A549 (cell line): Measurements from ENCODE around the gene APOL4. TPM values are rescaled to one million over a fixed set of nuclear protein-coding genes. Genes with fewer than 3 reads are reported as not detected.
"Not testable (repeated sequence)": the region's sequence is repeated elsewhere in the genome, so short reads cannot be mapped to it uniquely, and the experiment has no call there.

Experiments used
- ATAC-seq, 2 experiments: fragments of 200-7000 bp in 1 of 2; fragments of >200 bp in 1 of 2; cut with Nextera tagmentation in 1 of 2; cut with Tn5 transposase in 1 of 2; 3 replicates each; pipeline versions ENCODE4 v1.8.0 to v1.9.1; 2018 to 2020; ENCODE audit warnings: mild to moderate bottlenecking in 1 of 2, moderate library complexity in 1 of 2
- CTCF ChIA-PET: fragments of 300-600 bp; sonication (Branson Sonifier 250); formaldehyde crosslinking; extraction: SDS; loops from one replicate; lab custom pipeline; 2021; ENCODE audit warnings: antibody characterized with exemption, inconsistent platforms; lab: Yijun Ruan, JAX
- POLR2A ChIA-PET: fragments of 350-600 bp; formaldehyde crosslinking; extraction: SDS; loops from one replicate; lab custom pipeline; 2021; ENCODE audit warnings: antibody characterized with exemption, inconsistent platforms; lab: Yijun Ruan, JAX
- DNase-seq, 2 experiments: peaks; one replicate each; pipeline versions ENCODE4 v3.0.0 to v3.0.0-alpha.2; 2011 to 2016; ENCODE audit warnings: low read depth in 1 of 2, low spot score in 1 of 2
- FAIRE-seq: peaks from 2 replicates; lab custom pipeline; 2011; peaks lifted over from hg19 to GRCh38; lab: Jason Lieb, UNC
- H3K27ac ChIP-seq, 2 experiments: fragments of >200 bp; sonication (Bioruptor Twin); formaldehyde crosslinking; 3 replicates each; pipeline ENCODE4 v1.5.1; 2016 to 2017
- H3K4me1 ChIP-seq: fragments of >200 bp; sonication (Bioruptor Twin); formaldehyde crosslinking; 3 replicates; pipeline ENCODE4 v1.6.1; 2016
- H3K4me2 ChIP-seq: fragments of >200 bp; sonication (Bioruptor Twin); formaldehyde crosslinking; 3 replicates; pipeline ENCODE4 v1.6.1; 2016
- H3K4me3 ChIP-seq: fragments of >200 bp; sonication (Bioruptor Twin); formaldehyde crosslinking; 3 replicates; pipeline ENCODE4 v1.5.1; 2016
- H3K9me3 ChIP-seq: fragments of >200 bp; sonication (Bioruptor Twin); formaldehyde crosslinking; 3 replicates; pipeline ENCODE4 v1.6.1; 2016
- CBX2 ChIP-seq: fragments of 200-600 bp; sonication (generic); IDR thresholded peaks from 2 replicates; pipeline ENCODE4 v1.6.1; 2016; ENCODE audit warnings: low read depth, mild to moderate bottlenecking, borderline replicate concordance
- CEBPB ChIP-seq, 2 experiments: fragments of >200 bp in 1 of 2; sonication (Bioruptor Twin) in 1 of 2; formaldehyde crosslinking in 1 of 2; IDR thresholded peaks; 2 replicates each; pipeline ENCODE4 v1.6.1; 2012 to 2016
- CHD2 ChIP-seq: fragments of 150-350 bp; IDR thresholded peaks from 2 replicates; pipeline ENCODE4 v1.6.1; 2014; ENCODE audit warnings: low read length; ENCODE audit not compliant: partially characterized antibody
- FOSB ChIP-seq: fragments of 250-450 bp; sonication (Bioruptor Pico); IDR thresholded peaks from 2 replicates; pipeline ENCODE4 v1.5.0; 2020; ENCODE audit warnings: mild to moderate bottlenecking, moderate library complexity
- HEYL ChIP-seq: fragments of 250-450 bp; sonication (Bioruptor Pico); IDR thresholded peaks from 2 replicates; pipeline ENCODE4 v1.8.0; 2021; ENCODE audit warnings: mild to moderate bottlenecking, moderate library complexity
- HOXB13 ChIP-seq: fragments of 250-450 bp; sonication (Bioruptor Pico); IDR thresholded peaks from 2 replicates; pipeline ENCODE4 v1.5.0; 2020; ENCODE audit warnings: low read depth, mild to moderate bottlenecking, moderate library complexity
- HOXB5 ChIP-seq: fragments of 250-450 bp; sonication (Bioruptor Pico); IDR thresholded peaks from 2 replicates; pipeline ENCODE4 v1.5.0; 2020; ENCODE audit warnings: mild to moderate bottlenecking, moderate library complexity
- JUN ChIP-seq, 2 experiments: fragments of >200 bp; sonication (Bioruptor Twin); formaldehyde crosslinking; IDR thresholded peaks; 2 replicates in 1 of 2; 3 replicates in 1 of 2; pipeline ENCODE4 v1.6.1; 2016 to 2017
- JUNB ChIP-seq: fragments of >200 bp; sonication (Bioruptor Twin); formaldehyde crosslinking; IDR thresholded peaks from 2 replicates; pipeline ENCODE4 v1.6.1; 2016
- KDM1A ChIP-seq: fragments of 200-600 bp; sonication (generic); IDR thresholded peaks from 2 replicates; pipeline ENCODE4 v1.6.1; 2016; ENCODE audit warnings: low read depth, mild to moderate bottlenecking
- MAFK ChIP-seq: fragments of 450-650 bp; IDR thresholded peaks from 2 replicates; pipeline ENCODE4 v1.6.1; 2014; ENCODE audit not compliant: partially characterized antibody
- NR3C1 ChIP-seq: fragments of >200 bp; sonication (Bioruptor Twin); formaldehyde crosslinking; IDR thresholded peaks from 3 replicates; pipeline ENCODE4 v1.6.1; 2017
- POLR2A ChIP-seq: IDR thresholded peaks from 2 replicates; pipeline ENCODE4 v1.6.1; 2012; ENCODE audit warnings: mild to moderate bottlenecking, low read length
- RFX5 ChIP-seq: fragments of 450-650 bp; IDR thresholded peaks from 2 replicates; pipeline ENCODE4 v1.7.1; 2014; ENCODE audit warnings: antibody characterized with exemption, mild to moderate bottlenecking, moderate library complexity
- RNF2 ChIP-seq: fragments of 200-600 bp; sonication (generic); IDR thresholded peaks from 2 replicates; pipeline ENCODE4 v1.6.1; 2016; ENCODE audit warnings: low read depth, mild to moderate bottlenecking, antibody characterized with exemption, moderate library complexity, borderline replicate concordance
- SREBF2 ChIP-seq: fragments of 450-650 bp; IDR thresholded peaks from 2 replicates; pipeline ENCODE4 v1.6.1; 2014; ENCODE audit warnings: mild to moderate bottlenecking, moderate library complexity
- ZSCAN20 ChIP-seq: fragments of 250-450 bp; sonication (Bioruptor Pico); IDR thresholded peaks from 2 replicates; pipeline ENCODE4 v1.8.0; 2022; ENCODE audit warnings: mild to moderate bottlenecking, moderate library complexity
- WGBS: methylation state at CpG from one replicate; pipeline ENCODE4 v1.1.6; 2017; ENCODE audit errors: missing lambda C conversion rate; 5-methylcytosine and 5-hydroxymethylcytosine counted together
- polyA plus RNA-seq, 4 experiments: library from polyadenylated mRNA; depleted of rRNA in 3 of 4; stranded (reverse); fragments of >200 nt; fragmentation: RNase III in 1 of 4; extraction: RNeasy Plus Mini Kit Qiagen cat#74134 plus additional on column Dnase treatment in 1 of 4; gene quantifications; 2 replicates in 3 of 4; 3 replicates in 1 of 4; pipeline ENCODE4 v1.2.3, GENCODE V29; 2011 to 2017
- TF ChIP-seq, protein P1 (sequence below): fragments of >200 bp; sonication (Bioruptor Twin); formaldehyde crosslinking; IDR thresholded peaks from 3 replicates; pipeline ENCODE4 v1.6.1; 2016
- TF ChIP-seq, protein P2 (sequence below): fragments of 250-450 bp; sonication (Bioruptor Pico); IDR thresholded peaks from 2 replicates; pipeline ENCODE4 v1.5.0; 2021; ENCODE audit warnings: mild to moderate bottlenecking, moderate library complexity, borderline replicate concordance

APOL4 gene
- polyA plus RNA-seq, 2 of the 4 experiments (the other 2 are of a cell fraction), result not detected

DNA sequence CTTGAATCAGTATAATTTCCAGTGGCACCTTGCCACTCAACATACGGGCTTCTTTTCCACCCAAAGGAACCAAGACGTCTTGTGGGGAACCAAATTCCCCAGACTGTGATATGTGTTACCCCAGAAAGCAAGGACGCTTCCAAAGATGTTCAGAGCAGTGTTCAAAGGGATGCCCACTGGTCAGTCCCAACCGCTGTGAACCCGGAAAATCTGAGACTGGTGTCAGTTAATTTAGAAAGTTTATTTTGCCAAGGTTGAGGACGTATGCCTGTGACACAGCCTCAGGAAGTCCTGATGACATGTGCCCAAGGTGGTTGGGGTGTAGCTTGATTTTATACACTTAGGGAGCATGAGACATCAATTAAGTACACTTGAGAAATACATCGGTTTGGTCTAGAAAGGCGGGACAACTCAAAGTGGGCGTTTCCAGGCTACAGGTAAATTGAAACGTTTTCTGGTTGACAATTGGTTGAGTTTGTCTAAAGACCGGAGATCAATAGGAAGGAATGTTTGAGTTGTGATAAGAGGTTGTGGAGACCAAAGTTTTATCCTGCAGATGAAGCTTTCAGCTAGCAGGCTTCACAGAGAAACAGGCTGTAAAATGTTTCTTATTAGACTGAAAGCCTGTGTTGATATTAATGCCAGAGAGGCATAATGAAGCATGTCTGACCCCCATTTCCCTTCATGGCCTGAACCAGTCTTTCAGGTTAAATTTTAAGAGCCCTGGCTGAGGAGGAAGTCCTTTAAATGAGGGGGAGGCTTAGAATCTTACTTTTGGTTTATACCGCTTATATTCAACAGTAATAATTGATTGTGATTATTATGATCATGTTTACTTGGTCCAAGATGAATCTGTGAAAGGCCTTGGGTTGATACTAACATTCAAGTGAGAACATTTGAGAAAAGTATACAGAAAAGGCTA, 47.8 kb downstream of the APOL4 start:
- H3K9me3 ChIP-seq, result 0 out of 3 replicates have a peak, but pooled peaks cover 6% of the 10 kb centered on the region
- H3K4me1 ChIP-seq, result no peaks in the 10 kb centered on the region
- DNase-seq (no peak), ATAC-seq (no peak), FAIRE-seq (no peak)
- ChIA-PET CTCF (interaction anchor here (1.1 to 1.5 kb wide), 2 partner anchors 14 to 41 kb away, joined by 4 to 5 read pairs; no protein-coding TSS in a partner anchor), POLR2A (no interaction called here)
- WGBS, result 73% methylated on average over 10 of the region's 12 CpGs
- no peak overlapping the region for H3K27ac ChIP-seq
- TF ChIP-seq JUNB (no peak), MAFK (no peak), HOXB5 (CRISPR knock-in tag) (no peak), HEYL (no peak), RNF2 (no peak), POLR2A (no peak), CHD2 (no peak), CEBPB (IDR thresholded peaks at IDR 0.05) (no peak)
- TF ChIP-seq, protein P1, sequence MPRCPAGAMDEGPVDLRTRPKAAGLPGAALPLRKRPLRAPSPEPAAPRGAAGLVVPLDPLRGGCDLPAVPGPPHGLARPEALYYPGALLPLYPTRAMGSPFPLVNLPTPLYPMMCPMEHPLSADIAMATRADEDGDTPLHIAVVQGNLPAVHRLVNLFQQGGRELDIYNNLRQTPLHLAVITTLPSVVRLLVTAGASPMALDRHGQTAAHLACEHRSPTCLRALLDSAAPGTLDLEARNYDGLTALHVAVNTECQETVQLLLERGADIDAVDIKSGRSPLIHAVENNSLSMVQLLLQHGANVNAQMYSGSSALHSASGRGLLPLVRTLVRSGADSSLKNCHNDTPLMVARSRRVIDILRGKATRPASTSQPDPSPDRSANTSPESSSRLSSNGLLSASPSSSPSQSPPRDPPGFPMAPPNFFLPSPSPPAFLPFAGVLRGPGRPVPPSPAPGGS, result no peak
- H3K4me2 ChIP-seq, result no peak overlapping the region
- H3K4me3 ChIP-seq, result no peak overlapping the region

DNA sequence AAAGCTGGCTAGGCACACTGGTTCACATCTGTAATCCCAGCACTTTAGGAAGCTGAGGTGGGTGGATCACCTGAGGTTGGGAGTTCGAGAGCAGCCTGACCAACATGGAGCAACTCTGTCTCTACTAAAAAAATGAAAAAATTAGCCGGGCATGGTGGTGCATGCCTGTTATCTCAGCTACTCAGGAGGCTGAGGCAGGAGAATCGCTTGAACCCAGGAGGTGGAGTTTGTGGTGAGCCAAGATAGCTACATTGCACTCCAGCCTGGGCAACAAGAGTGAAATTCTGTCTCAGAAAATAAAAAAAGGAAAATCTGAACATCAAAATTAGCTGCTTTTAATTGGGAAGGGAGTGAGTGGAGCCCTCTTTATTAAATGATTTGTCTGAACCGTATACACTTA, 48.8 kb downstream of the APOL4 start:
- H3K4me2 ChIP-seq, H3K9me3 ChIP-seq, FAIRE-seq, H3K27ac ChIP-seq, ATAC-seq, DNase-seq, H3K4me3 ChIP-seq, H3K4me1 ChIP-seq, POLR2A ChIA-PET: not testable (repeated sequence)
- WGBS, result 57% methylated on average over 4 of the region's 4 CpGs
- CTCF ChIA-PET, result interaction anchor here (0.6 to 1.9 kb wide), 5 partner anchors 13 to 861 kb away, joined by 3 to 5 read pairs (median 4); no protein-coding TSS in a partner anchor

DNA sequence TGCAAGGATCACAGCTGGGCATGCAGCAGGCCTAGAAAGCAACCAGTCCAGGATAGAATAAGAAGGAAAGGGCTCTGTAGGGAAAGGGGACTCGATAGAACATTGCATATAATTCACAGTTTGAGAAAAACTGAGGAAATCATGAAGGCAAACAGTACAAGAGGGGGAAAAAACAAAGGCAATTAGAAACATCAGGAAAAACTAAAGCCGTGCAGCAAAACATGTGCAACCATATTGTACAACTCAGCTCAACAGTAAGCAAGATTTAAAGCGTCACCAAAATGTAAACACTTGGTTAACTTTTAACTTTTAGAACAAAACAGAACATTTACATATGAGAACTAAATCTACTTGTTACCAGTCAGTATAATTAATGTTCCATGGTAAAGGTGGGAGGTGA, 49.5 kb downstream of the APOL4 start:
- Histone ChIP-seq H3K27ac (no peak overlapping the region), H3K4me2 (no peak overlapping the region), H3K4me3 (no peak overlapping the region)
- DNase-seq (no peak), FAIRE-seq (no peak)
- POLR2A ChIA-PET, result no interaction called here
- CTCF ChIA-PET, result interaction anchor here (0.8 to 1.9 kb wide), 5 partner anchors 11 to 29 kb away, joined by 3 to 5 read pairs (median 3); no protein-coding TSS in a partner anchor
- no peak for TF ChIP-seq CBX2
- no peak for TF ChIP-seq KDM1A
- no peak for TF ChIP-seq MAFK
- TF ChIP-seq ZSCAN20 (CRISPR knock-in tag), result no peak
- TF ChIP-seq, protein P2, sequence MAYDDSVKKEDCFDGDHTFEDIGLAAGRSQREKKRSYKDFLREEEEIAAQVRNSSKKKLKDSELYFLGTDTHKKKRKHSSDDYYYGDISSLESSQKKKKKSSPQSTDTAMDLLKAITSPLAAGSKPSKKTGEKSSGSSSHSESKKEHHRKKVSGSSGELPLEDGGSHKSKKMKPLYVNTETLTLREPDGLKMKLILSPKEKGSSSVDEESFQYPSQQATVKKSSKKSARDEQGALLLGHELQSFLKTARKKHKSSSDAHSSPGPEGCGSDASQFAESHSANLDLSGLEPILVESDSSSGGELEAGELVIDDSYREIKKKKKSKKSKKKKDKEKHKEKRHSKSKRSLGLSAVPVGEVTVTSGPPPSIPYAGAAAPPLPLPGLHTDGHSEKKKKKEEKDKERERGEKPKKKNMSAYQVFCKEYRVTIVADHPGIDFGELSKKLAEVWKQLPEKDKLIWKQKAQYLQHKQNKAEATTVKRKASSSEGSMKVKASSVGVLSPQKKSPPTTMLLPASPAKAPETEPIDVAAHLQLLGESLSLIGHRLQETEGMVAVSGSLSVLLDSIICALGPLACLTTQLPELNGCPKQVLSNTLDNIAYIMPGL (CRISPR knock-in tag), result no peak
- no peak for TF ChIP-seq RFX5
- no peak for TF ChIP-seq FOSB (CRISPR knock-in tag)
- TF ChIP-seq NR3C1, result no peak
- TF ChIP-seq JUN (IDR thresholded peaks at IDR 0.05), result no peak
- TF ChIP-seq SREBF2, result no peak
- TF ChIP-seq HOXB13 (CRISPR knock-in tag), result no peak
- TF ChIP-seq, all 56 proteins: peak for 0
- H3K9me3 ChIP-seq, result 0 out of 3 replicates have a peak, but pooled peaks cover 6% of the 10 kb centered on the region
- H3K4me1 ChIP-seq, result no peaks in the 10 kb centered on the region
- ATAC-seq, result no peak
- 14% methylated on average over 3 of the region's 3 CpGs for WGBS
